Measurements from ENCODE around the gene VGLL1. TPM values are rescaled to one million over a fixed set of nuclear protein-coding genes. Genes with fewer than 3 reads are reported as not detected.

VGLL1 gene
- total RNA-seq, 4 donors from 2014 or later = not detected

DNA sequence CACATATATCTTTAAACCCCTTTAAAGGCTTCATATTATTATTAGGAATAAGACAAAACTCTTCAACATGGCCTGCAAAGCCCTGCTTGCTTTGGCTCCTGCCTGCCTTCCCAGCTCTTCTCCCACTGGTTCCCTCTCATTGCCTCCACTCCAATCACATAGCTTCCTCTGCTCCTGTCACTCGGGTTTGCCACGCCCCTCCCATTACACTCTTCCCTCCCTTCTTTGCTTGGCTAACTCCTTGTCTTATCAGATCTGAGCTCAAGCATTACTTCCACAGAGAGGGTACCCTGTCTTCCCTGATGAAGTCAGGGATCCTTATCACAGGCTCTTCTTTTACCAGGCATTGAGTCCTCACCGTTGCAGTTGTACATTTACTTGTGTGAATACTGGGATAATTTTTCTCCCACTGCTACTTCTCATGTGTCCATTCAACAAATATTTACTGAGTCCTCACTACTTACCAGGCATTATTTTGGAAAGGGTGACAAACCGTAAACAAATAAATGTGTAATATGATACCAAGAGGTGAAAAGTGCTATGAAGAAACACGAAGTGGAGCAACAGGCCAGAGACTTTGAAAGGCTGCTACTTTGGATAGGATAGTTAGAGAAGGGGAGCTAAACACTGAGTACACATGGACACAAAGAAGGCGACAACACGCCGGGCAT lies 3.2 kb upstream of the VGLL1 start:
- H3K27me3 ChIP-seq = no peaks in the 10 kb centered on the region
- intact Hi-C loops (cut with DNase I; ENCODE audit: low total_unique reads) (loop anchor here (10.0 kb wide), 1 partner anchor 254 kb away; no protein-coding TSS in a partner anchor), in situ Hi-C loops (cut with MboI; ENCODE audit: low sequenced_read_pairs in 4 of 4) (no loop called here)
- DNase-seq = no peak
- H3K27ac ChIP-seq = no peak overlapping the region
- peaks cover 11 to 14% of the 10 kb centered on the region in 2 donors for H3K4me1 ChIP-seq
- ATAC-seq = peak in 1 of 2 donors; percentile 37
- TF ChIP-seq POLR2A (IDR thresholded peaks at IDR 0.05) = no peak
- TF ChIP-seq, protein P1, sequence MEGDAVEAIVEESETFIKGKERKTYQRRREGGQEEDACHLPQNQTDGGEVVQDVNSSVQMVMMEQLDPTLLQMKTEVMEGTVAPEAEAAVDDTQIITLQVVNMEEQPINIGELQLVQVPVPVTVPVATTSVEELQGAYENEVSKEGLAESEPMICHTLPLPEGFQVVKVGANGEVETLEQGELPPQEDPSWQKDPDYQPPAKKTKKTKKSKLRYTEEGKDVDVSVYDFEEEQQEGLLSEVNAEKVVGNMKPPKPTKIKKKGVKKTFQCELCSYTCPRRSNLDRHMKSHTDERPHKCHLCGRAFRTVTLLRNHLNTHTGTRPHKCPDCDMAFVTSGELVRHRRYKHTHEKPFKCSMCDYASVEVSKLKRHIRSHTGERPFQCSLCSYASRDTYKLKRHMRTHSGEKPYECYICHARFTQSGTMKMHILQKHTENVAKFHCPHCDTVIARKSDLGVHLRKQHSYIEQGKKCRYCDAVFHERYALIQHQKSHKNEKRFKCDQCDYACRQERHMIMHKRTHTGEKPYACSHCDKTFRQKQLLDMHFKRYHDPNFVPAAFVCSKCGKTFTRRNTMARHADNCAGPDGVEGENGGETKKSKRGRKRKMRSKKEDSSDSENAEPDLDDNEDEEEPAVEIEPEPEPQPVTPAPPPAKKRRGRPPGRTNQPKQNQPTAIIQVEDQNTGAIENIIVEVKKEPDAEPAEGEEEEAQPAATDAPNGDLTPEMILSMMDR (IDR thresholded peaks at IDR 0.05 in 4 of 5, conservative IDR thresholded peaks at IDR 0.05 in 1 of 5) = no peak
- H3K36me3 ChIP-seq = no peaks in the 10 kb centered on the region
- no peaks in the 10 kb centered on the region for H3K9me3 ChIP-seq
- no peak overlapping the region for H3K4me3 ChIP-seq

- intact Hi-C loops (cut with DNase I; ENCODE audit: low total_unique reads) = loop anchor here (10.0 kb wide), 1 partner anchor 255 kb away; no protein-coding TSS in a partner anchor
- no peak for ATAC-seq
- no peak overlapping the region for H3K4me3 ChIP-seq
Observed at GRCh38 chrX:136529795-136530194, 2.2 kb upstream of the VGLL1 start.

GRCh38 chrX:136534131-136534530 lies 2.1 kb downstream of the VGLL1 start:
- Histone ChIP-seq H3K4me3 (no peak overlapping the region), H3K36me3 (no peaks in the 10 kb centered on the region), H3K27me3 (no peaks in the 10 kb centered on the region), H3K4me1 (no peaks in the 10 kb centered on the region), H3K27ac (no peak overlapping the region), H3K9me3 (no peaks in the 10 kb centered on the region)
- TF ChIP-seq, protein P1 (IDR thresholded peaks at IDR 0.05 in 4 of 5, conservative IDR thresholded peaks at IDR 0.05 in 1 of 5) = no peak
- no peak for TF ChIP-seq POLR2A (IDR thresholded peaks at IDR 0.05)
- ATAC-seq (no peak), DNase-seq (no peak)
- in situ Hi-C loops (cut with MboI; ENCODE audit: low sequenced_read_pairs in 4 of 4) = no loop called here
- intact Hi-C loops (cut with DNase I; ENCODE audit: low total_unique reads) = no loop called here

More at GRCh38 chrX:136529795-136530194, 2.2 kb upstream of the VGLL1 start:
- in situ Hi-C loops (cut with MboI; ENCODE audit: low sequenced_read_pairs in 4 of 4) = no loop called here
- no peak overlapping the region for H3K27ac ChIP-seq
- H3K4me1 ChIP-seq = peaks cover 11 to 14% of the 10 kb centered on the region in 2 donors
- DNase-seq = no peak
- H3K36me3 ChIP-seq = no peaks in the 10 kb centered on the region
- no peak for TF ChIP-seq POLR2A (IDR thresholded peaks at IDR 0.05)
- TF ChIP-seq, protein P1 (IDR thresholded peaks at IDR 0.05 in 4 of 5, conservative IDR thresholded peaks at IDR 0.05 in 1 of 5) = no peak
- no peaks in the 10 kb centered on the region for H3K9me3 ChIP-seq
- H3K27me3 ChIP-seq = no peaks in the 10 kb centered on the region

- in situ Hi-C loops (cut with MboI; ENCODE audit: low sequenced_read_pairs in 4 of 4) (no loop called here), intact Hi-C loops (cut with DNase I; ENCODE audit: low total_unique reads) (no loop called here)
- H3K4me1 ChIP-seq = no peaks in the 10 kb centered on the region
- no peak overlapping the region for H3K4me3 ChIP-seq
- no peak overlapping the region for H3K27ac ChIP-seq
- no peaks in the 10 kb centered on the region for H3K36me3 ChIP-seq
- TF ChIP-seq POLR2A (IDR thresholded peaks at IDR 0.05) = no peak
- TF ChIP-seq, protein P1 (IDR thresholded peaks at IDR 0.05 in 4 of 5, conservative IDR thresholded peaks at IDR 0.05 in 1 of 5) = no peak
- no peaks in the 10 kb centered on the region for H3K9me3 ChIP-seq
- no peaks in the 10 kb centered on the region for H3K27me3 ChIP-seq
- ATAC-seq (no peak), DNase-seq (no peak)
Observed at GRCh38 chrX:136538811-136539210, 6.8 kb downstream of the VGLL1 start.

Measured in gastrocnemius medialis (tissue), 4 donors.